ENCODE data around the gene THAP5.
"Not testable (repeated sequence)": the region's sequence is repeated elsewhere in the genome, so short reads cannot be mapped to it uniquely, and the experiment has no call there.

Gene THAP5

GRCh38 chr7:108584211-108584610 is 14.7 kb upstream of the THAP5 start:
- DNase-seq (ENCODE audit: low read depth, low spot score): no peak

GRCh38 chr7:108581655-108582491 is 12.4 kb upstream of the THAP5 start:
- DNase-seq (ENCODE audit: low read depth, low spot score): no peak

- DNase-seq (ENCODE audit: low read depth, low spot score): no peak
These were observed 10.8 kb upstream of the THAP5 start for GRCh38 chr7:108580298-108580697.

GRCh38 chr7:108578937-108579336 is 9.4 kb upstream of the THAP5 start:
- no peak for DNase-seq (ENCODE audit: low read depth, low spot score)

- DNase-seq (ENCODE audit: low read depth, low spot score): no peak
These were observed 6.6 kb upstream of the THAP5 start for GRCh38 chr7:108576116-108576515.

- no peak for DNase-seq (ENCODE audit: low read depth, low spot score)
These were observed 5.7 kb upstream of the THAP5 start for GRCh38 chr7:108575156-108575555.

GRCh38 chr7:108572480-108572879 is 3.0 kb upstream of the THAP5 start:
- DNase-seq (ENCODE audit: low read depth, low spot score): no peak

GRCh38 chr7:108570146-108570755 is 745 bp upstream of the THAP5 start:
- no peak for DNase-seq (ENCODE audit: low read depth, low spot score)

GRCh38 chr7:108568801-108569380 is 615 bp downstream of the THAP5 start:
- DNase-seq (ENCODE audit: low read depth, low spot score): no peak

- DNase-seq (ENCODE audit: low read depth, low spot score): no peak
These were observed 3.5 kb downstream of the THAP5 start for GRCh38 chr7:108565987-108566386.

GRCh38 chr7:108561047-108561619 is 8.4 kb downstream of the THAP5 start:
- no peak for DNase-seq (ENCODE audit: low read depth, low spot score)

GRCh38 chr7:108559253-108559652 is 10.3 kb downstream of the THAP5 start:
- no peak for DNase-seq (ENCODE audit: low read depth, low spot score)

GRCh38 chr7:108557617-108558016 is 11.9 kb downstream of the THAP5 start:
- no peak for DNase-seq (ENCODE audit: low read depth, low spot score)

- no peak for DNase-seq (ENCODE audit: low read depth, low spot score)
These were observed 12.3 kb downstream of the THAP5 start for GRCh38 chr7:108557191-108557590.

- DNase-seq (ENCODE audit: low read depth, low spot score): not testable (repeated sequence)
These were observed 12.8 kb downstream of the THAP5 start for GRCh38 chr7:108556665-108557064.

- DNase-seq (ENCODE audit: low read depth, low spot score): not testable (repeated sequence)
These were observed 21.2 kb downstream of the THAP5 start for GRCh38 chr7:108548141-108548896.

- DNase-seq (ENCODE audit: low read depth, low spot score): no peak
These were observed 28.0 kb downstream of the THAP5 start for GRCh38 chr7:108541478-108541877.

GRCh38 chr7:108538685-108539084 is 30.8 kb downstream of the THAP5 start:
- DNase-seq (ENCODE audit: low read depth, low spot score): not testable (repeated sequence)

- not testable (repeated sequence) for DNase-seq (ENCODE audit: low read depth, low spot score)
These were observed 31.3 kb downstream of the THAP5 start for GRCh38 chr7:108538236-108538635.

- DNase-seq (ENCODE audit: low read depth, low spot score): no peak
These were observed 32.3 kb downstream of the THAP5 start for GRCh38 chr7:108537229-108537628.

- no peak for DNase-seq (ENCODE audit: low read depth, low spot score)
These were observed 33.8 kb downstream of the THAP5 start for GRCh38 chr7:108535744-108536143.

GRCh38 chr7:108535257-108535656 is 34.2 kb downstream of the THAP5 start:
- DNase-seq (ENCODE audit: low read depth, low spot score): no peak

Data from activated naive CD8-positive, alpha-beta T cell treated with anti-CD3 and anti-CD28 coated beads, Interleukin-2, amount 50 U/mL, for 16 hours (primary cell).